HT-29 (cell line): ENCODE data around the gene MKNK1. TPM values are rescaled to one million over a fixed set of nuclear protein-coding genes. Genes with fewer than 3 reads are reported as not detected.
A peak's percentile ranks its signal among the peaks of the same experiment; 100 is the strongest.

ENCODE experiments used
- DNase-seq: peaks from one replicate; pipeline ENCODE4 v3.0.0-alpha.2; 2015; ENCODE audit warnings: low spot score
- total RNA-seq: library from RNA; depleted of rRNA; stranded (reverse); fragments of >200 nt; shearing (Covaris generic); gene quantifications from 2 replicates; pipeline ENCODE4 v1.2.3, GENCODE V29; 2014

The MKNK1 gene
- total RNA-seq, 1 experiment from 2014 or later = 13.5 TPM

DNA sequence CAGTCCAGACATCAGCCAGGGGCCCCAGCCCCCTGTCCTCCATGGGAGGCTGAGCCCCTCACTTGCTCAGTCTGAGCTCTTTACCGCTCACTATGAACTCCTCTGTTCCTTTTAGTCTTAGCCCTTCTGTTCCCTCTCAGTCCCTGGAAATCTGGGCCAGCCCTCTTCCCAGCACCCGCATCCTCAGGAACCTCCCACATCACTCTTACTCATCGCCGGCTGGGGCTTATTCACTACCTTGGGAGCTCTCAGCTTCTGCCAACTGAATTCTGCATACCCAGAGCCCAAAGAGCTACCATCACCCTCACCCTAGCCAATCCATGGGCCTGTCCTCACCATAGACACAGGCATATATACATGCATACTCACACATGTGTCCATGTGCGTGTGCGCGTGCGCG lies 64.1 kb downstream of the MKNK1 start:
- no peak for DNase-seq

- DNase-seq = no peak
Measured at GRCh38 chr1:46538147-46538546, 65.9 kb downstream of the MKNK1 start.

GRCh38 chr1:46537651-46538050 lies 66.4 kb downstream of the MKNK1 start:
- DNase-seq = no peak

DNA sequence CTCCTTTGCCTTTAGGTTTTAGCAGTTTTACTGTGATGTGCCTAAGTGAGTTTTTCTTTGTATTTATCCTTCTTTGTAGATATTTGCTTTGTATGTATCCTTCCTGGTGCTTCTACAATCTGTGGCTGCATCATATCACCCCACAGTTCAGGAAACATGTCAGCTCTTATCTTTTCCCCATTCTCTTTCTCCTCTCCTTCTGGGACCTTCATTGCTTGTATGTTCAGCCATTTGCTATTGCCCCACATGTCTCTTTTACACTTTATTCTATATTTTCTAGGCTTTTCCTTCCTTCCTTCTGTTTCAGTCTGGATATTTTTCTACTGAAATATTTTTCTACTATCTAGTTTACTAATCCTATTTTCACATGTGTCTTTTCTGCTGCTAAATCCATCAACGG lies 67.5 kb downstream of the MKNK1 start:
- DNase-seq = no peak

DNA sequence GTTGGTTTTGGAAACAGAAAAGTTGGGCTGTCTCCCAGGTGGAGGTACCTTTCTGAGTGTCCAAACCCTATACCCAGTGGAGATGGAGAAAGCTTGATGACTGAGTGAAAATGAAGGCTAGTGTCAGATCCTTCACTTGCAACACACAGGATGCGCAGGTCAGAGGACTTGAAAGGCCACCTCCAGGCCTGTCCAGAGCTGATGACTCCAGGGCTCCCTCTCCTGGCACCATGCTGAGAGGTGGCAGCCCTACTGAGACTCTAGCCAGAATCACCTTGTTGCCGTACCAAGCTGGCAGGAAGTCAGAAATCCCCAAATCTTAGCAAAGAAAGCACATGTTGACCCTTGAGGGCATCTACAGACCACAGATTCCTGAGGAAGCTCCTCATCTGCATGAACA lies 69.0 kb downstream of the MKNK1 start:
- DNase-seq = peak; percentile 81

DNA sequence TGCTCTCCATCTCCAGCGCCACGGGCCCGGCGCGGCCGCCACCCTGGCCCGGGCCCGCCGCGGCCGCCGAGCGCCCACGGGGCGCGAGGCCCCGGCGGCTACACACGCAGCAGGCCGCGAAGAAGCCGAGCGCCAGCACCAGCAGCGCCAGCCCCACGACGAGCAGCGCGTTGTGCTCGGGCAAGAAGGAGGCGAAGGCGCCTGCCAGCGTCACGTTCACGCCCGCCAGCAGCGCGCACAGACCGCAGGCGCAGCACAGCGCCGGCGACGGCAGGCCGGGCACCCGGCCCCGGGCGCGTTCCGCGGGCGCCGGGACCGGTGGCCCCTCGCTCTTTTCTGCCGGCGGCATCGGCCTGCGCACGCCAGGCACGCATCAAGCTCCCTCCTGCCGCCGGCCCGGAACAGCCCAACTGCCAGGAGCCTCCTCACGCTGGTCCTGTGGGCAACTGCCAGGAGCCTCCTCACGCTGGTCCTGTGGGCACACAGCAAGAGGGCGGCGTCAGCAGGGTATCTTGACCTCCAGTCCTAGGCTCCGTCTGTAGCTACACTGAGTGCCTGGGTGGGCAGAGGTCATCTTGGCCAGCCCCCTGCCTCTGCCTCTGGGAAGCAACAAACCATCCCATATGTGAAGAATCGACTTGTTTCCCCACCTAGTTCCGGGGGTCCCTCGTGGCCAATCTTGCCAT lies 70.7 kb downstream of the MKNK1 start:
- no peak for DNase-seq

- no peak for DNase-seq
Measured at GRCh38 chr1:46532498-46533178, 71.4 kb downstream of the MKNK1 start.

DNA sequence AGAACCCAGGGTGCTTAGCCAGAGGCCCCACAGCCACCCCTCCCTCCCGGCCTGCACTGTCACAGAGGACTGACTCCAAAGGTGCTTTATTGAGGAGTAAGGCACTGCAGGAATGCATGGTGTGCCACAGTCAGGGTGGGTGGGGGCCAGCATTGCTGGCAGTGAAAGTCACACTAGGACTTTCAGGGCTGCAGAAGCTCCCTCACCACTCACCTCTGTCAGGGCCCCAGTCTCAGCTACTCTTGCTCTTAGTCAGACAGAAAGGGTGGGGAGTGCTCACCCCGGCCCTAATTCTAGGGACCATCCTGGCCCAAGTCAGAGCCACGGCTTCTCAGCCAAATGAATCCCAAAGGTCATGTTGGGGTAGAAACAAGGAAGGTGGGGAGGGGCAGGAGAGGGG lies 72.0 kb downstream of the MKNK1 start:
- no peak for DNase-seq

GRCh38 chr1:46530791-46531409 lies 73.2 kb downstream of the MKNK1 start:
- DNase-seq = peak; percentile 94

- no peak for DNase-seq
Measured at GRCh38 chr1:46530311-46530710, 73.8 kb downstream of the MKNK1 start.

- DNase-seq = no peak
Measured at GRCh38 chr1:46529031-46529630, 74.9 kb downstream of the MKNK1 start.

DNA sequence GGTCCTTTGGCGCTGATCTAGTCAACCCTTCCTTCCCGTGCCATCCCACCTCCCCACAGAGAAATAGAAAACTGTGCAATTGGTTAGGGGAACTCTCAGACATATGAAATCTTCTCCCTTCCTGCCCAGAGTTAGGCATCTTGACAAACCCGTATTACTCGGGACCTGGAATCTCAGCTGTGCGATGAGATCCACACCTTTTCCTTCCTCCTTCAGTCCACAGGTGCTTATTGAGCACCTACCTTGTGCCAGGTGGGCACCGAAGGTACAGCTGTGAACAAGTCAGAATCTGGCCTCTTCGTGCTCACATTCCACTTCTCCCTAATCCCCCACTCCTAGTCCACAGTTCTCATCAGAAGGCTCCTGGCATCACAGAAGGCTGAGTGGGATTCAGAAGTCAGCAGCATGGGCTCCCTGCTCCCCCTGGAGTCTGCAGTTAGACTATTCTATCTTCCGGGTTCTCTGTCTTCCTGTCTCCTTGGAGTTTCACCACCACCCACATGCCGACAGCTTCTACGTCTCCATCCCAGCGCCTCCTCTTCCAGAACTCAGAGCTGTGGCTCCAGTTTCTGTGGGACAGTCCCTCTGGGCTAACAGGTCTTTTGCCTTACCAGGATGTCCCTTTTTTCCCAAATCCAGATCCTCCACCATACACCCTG lies 75.6 kb downstream of the MKNK1 start:
- DNase-seq = peak; percentile 46

GRCh38 chr1:46527474-46528296 lies 76.4 kb downstream of the MKNK1 start:
- peak; percentile 90 for DNase-seq

DNA sequence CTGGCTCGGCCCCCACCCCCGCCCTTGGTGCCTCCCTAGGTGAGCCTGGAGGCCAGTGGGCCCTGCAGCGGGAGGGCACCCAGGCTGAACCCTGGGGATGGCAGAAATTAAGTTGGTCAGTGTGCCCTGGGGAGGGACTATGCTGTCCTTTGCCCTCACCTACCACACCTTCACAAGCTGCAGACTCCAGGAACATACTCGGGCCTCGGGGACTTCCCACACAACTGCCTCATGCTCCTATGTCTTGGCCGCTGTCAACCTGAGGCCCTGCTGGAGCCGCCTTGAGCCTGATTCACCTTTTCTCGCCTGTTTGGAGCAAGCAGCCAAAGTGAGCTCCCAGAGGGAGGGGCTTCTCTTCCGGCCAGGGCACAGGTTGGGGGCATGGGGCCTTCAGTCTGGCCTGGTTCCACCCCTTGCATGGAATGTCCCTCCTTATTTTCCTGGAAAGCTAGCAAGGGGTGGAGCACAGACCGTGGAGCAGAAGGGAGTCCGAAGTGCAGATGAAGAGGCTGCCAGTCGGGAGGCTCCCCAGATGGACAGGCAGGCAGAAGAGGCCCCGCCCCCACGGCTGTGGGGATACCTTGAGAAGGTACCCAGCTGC lies 77.3 kb downstream of the MKNK1 start:
- peak; percentile 75 for DNase-seq

DNA sequence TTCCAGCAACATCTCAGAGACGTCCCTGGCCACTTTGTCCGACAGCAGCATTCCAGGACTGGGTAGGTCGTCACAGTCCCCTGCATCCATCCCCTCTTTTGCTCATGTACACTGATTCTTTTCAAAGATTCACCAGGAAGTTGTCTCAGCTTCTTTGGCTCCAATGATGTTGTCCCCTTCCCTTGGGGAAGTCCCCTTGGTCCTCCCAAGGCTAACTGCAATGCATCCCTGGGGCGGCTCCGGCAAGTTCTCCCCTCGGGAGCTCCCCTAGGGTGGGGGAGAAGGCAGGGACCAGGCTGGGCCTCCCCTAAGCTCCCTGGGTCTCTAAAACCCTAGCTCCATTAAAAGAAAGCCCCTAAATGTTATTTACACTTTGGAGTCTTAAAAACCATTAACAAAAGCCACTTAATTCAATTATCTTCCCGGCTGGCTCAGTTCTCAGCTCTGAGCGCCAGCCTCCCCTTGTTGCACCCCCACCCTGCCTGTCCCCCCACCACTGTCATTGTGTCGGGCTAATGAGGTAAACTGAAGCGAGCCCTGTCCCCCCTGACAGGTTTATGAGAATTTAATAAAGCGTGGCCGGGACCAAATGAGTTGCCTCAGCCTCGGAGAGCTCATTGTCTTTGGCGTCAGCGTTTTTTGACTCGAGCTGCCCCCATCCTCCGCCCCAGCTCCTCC lies 77.9 kb downstream of the MKNK1 start:
- no peak for DNase-seq

DNA sequence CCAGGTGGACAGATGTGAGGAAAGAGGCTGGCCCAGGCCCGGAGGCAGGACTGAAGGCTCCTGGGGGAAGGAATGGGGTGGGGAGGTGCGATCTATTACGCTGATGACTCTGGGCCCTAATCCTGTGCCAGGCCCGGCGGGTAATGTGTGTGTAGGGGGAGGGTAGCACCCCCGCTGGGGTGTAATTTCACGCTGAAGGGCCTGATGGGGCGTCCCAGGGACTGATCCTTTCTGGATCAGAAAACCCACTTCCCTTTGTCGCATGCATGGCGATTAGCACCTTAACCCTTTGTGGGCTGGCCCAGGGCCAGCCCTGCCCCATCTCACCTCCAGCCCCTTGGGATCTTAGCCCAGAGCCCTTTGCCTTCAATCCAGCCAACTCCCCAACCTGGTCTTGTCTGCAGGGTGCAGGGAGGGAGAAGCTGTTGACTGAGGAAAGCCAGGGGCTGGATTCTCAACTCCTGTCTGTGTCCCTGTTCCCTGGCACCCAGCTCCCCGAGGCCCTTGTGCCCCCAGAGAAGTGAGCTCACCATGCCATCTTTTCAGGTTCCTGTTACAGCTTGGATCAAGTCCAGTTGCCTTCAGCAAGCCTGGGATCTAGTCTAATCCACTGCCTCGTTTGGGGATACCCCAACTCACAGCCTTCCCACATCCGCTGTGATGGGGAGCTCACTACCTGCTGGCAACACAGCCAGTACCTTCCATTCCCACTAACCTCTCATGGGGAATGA lies 78.7 kb downstream of the MKNK1 start:
- DNase-seq = peak; percentile 56

DNA sequence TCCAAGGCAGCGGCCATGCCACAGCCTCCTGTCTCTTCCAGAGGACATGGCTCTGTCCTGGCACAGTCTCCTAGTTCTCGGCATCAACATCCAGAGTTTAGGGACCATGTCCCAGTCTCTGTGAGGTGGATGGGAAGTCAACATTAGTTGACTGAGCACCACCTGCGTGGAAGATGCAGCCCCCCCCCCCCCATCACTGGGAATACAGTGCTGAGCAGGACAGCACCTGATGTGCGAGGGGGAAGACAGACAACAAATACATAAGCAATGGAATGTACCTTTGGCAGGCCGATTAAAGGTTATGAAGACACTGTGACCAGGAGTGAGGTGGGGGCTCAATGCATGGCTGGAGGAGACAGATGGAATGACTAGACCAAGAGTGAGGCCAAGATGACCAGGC lies 79.2 kb downstream of the MKNK1 start:
- no peak for DNase-seq

- peak; percentile 42 for DNase-seq
Measured at GRCh38 chr1:46523496-46524353, 80.3 kb downstream of the MKNK1 start.

DNA sequence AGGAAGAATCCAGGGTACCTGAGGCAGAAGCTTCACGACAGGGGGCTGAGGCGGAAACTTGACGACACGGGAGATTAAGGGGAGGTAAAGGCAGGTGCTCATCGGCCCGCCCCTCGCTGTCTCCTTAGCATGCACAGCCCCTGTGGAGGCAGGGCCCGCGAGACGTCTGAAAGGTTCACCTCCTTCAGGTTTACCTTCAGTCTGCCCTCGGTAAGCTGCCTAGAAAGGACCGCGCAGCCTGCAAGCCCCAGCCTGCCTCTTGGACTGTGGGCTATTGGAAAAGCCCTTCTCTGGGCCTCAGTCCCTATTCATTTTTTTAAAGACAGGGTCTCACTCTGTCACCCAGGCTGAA lies 81.1 kb downstream of the MKNK1 start:
- no peak for DNase-seq
